ENCODE data around the gene PROC. TPM values are rescaled to one million over a fixed set of nuclear protein-coding genes. Genes with fewer than 3 reads are reported as not detected.

Gene PROC
- total RNA-seq, 2 donors from 2014 or later: not detected

Small RNAs within 50 kb of the gene (microRNA-seq; reads per million reads assigned to microRNA genes)
- 0 reads per million in 2 donors for gene MIR4783 (ENCODE audit: borderline number of aligned reads in 2 of 2, borderline replicate concordance in 1 of 2)

Other genes with a start within 250 kb of the PROC start
- gene CYP27C1, start 198.1 kb upstream of the PROC start, total RNA-seq: under 1 TPM in 1 of 2 donors, not detected in 1; 0.24 TPM
- gene ERCC3, start 124.3 kb upstream of the PROC start, total RNA-seq: 10 to 100 TPM; 13.9 to 15.8 TPM
- 10 to 100 TPM; 20.5 to 20.8 TPM for gene MAP3K2, start 30.5 kb upstream of the PROC start, total RNA-seq
- gene IWS1, start 108.1 kb downstream of the PROC start, total RNA-seq: 10 to 100 TPM; 43.3 to 46.4 TPM
- gene MYO7B, start 117.3 kb downstream of the PROC start, total RNA-seq: under 1 TPM; 0.52 to 0.67 TPM
- under 1 TPM in 1 of 2 donors, not detected in 1; 0.24 TPM for gene GPR17, start 227.7 kb downstream of the PROC start, total RNA-seq